HG03097 (cell line): ENCODE measurements around the gene TRIM63.

ENCODE experiments used
- ATAC-seq: cut with Tn5 transposase; IDR thresholded peaks from one replicate; pipeline ENCODE4 v1.9.1; 2021; ENCODE audit not compliant: unreplicated experiment, low FRiP score

TRIM63 gene

DNA sequence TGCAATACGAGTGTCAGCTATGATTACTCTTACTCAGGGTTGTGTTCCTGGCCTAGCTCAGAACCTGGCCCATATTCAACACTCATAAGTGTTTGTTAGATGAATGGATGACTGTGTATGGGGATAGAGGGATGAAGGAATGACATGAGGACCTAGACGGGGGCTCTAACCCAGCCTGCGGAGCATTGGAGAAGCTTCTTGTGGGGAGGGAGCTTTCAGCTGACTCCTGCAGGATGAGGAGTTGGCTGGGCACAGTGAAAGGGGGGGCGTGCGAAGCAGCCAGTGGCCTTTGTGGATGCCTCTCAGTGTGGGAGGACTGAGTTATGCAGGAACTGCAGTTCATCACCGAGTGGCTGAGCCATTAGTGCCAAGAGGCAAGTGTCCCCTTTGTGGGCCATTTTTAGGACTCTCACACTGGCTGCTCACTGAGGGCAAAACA lies 47.1 kb downstream of the TRIM63 start:
- no peak for ATAC-seq

DNA sequence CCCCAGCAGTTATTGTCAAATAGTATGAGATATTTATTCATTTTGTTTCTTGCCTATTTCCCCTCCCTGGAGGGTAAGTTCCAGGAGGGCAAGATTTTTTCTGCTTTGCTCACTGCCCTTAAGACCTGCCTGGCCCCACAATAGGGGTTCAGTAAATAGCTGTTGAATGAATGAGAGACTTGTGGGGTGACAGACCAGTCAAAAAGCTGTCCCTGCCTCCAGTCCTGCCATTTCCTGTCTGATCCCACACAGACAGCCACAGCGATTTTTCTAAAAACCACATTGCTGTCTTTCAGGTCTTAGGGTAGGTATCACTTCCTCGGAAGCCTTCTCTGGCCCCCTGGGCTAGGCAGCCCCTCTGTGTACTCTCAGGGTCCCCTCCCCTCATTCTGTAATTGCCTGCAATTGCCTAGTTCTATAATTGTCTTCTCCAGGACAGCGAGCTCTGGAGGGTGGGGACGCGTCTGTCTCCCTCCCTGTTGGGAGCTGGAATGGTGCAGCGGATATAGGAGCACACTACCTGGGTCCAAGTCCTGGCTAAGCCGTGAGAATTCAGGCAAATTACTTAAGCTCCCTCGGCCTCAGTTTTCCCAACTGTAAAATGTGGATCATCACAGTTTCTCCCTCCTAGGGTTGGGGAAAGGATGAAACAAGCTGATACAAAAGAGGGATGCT lies 47.7 kb downstream of the TRIM63 start:
- no peak for ATAC-seq

DNA sequence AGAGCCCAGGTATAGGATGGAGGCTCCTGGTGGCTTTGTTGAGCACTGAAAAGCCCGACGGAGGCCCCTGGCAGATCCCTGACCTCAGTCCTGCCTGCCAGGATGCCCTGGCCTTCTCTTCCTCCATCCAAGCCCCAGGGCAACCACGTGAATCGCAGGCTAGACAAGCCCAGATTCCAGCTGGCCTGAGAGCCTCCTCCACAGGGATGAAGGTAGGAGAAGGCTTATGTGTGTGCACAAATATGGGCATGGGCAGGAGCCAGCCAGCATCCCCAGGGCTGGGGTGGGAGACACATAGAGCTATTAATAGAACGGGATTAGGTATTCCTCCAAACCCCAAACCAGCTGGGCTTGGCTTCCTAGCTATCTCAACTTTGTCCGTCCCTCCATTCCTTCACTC lies 49.8 kb downstream of the TRIM63 start:
- ATAC-seq, result no peak

DNA sequence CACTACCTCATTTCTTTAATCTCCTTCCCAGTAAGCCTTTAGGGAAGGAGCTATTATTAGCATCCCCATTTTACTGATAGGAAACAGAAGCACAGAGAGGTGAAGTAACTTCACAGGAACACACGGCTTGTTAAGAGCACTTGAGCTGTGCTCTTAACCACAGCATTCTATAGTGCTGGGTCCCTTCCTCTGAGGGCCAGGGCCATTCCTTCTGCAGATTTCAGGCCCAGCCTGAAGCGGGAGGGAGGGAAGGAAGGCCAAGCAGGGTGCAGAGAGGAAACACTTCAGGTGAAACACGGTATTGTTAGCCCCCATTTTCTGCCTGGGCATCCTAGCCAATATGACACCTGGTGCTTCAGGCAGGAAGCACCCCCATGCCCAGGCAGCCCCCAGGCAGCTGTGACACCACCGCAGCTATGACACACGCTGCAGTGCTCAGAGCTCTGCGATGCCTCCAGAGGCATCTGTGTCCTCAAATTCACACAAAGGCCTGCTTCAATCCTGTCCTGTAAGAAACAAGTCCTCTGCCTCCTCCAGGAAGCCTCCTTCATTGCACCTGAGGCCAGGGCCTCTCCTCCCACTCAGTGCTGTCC lies 50.4 kb downstream of the TRIM63 start:
- ATAC-seq, result no peak

DNA sequence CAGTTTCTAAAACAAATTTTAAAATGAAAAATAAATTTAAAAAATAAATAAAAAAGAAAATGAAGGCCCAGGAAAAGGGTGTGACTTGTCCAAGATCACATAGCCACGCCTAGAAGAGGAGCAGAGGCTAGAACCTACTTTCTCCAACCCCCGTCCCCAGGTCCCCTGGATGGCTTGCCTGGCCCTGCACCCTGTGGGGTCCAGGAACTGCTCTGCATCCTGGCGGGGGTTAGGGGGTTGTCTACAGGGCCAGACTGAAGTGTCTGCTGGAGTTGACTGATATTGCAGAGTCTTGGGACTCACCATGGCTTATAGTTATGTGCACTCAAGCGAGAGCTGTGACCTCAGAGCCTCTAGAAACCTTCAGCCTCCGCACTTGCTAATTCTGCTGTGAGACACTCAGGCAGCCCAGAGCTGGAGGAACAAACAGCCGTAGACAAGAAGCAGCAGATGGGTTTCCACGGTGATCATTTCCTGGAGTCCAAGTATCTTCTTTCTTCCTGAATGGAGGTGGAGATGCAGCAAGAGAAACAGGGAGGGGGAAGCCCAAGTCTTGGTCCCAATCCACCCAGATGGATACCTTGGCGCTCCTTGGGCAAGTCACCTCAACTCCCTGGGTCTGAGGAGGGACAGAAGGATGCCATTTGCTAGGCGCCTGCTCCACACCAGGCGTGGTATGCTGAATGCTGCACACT lies 51.0 kb downstream of the TRIM63 start:
- ATAC-seq, result no peak

- ATAC-seq, result no peak
Observed at GRCh38 chr1:26015358-26015757, 52.1 kb downstream of the TRIM63 start.

DNA sequence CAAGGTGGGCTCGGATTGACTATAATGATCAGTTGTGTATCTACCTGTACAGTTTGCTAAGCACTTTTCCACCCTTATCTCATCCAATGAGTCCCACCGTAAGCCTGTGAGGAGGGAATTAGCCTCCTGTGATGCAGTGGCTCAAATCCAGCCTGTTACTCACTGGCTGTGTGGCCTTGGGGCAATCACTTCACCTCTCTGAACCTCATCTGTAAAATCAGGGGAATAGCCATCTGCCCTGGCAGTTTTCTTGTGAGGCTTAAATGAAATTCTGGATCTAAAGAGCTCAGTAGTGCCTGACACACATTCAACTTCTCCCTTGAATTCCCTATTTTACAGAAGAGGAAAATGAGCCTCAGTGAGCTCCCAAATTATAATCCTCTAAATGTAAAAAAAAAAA lies 53.3 kb downstream of the TRIM63 start:
- ATAC-seq, result no peak

DNA sequence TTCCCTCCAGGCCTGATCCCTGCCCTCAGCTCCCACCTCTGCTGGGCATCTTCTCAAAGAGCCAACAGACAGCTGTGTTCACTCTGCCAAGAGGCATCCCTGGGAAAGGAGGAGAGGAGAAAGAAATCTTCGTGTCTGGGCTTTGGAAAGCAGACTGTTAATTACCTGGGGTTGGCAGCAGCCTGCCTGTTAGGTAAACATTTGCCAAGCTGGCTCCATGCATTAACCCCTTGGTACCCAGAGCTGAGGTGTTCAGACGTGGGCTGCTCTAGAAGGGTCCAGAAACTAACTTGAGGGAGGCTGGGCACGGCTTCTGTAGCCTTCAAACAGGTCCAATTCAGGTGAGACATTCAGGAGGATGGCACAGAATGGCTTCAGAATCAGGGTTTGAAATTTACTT lies 54.6 kb downstream of the TRIM63 start:
- no peak for ATAC-seq

- ATAC-seq, result no peak
Observed at GRCh38 chr1:26010825-26011224, 56.6 kb downstream of the TRIM63 start.

DNA sequence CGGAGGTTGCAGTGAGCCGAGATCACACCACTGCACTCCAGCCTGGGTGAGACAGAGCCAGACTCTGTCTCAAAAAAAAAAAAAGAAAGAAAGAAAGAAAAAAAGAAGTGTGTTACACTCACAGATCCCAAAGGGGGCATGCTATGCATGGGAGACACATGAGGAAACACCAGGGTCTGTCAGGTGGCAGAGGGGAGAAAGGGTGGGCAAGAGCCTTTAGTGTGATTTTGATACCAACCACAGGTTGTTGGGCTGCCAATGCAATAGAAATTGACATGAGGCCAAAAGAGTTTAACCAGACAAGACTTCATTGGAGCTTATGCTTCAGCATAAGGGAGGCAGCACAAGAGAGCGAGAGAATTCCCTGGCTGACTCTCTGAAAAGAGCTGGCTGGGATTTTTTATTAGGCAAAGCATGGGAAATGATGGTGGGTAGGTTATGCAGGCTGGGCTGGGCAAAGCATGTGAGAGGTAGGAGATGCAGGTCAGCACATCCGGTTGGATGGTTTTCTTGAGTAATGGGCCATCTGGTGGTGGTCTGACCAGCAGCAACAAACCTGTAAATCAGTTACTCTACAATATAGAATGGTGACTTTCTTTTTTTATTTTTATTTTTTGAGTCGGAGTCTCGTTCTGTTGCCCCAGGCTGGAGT lies 57.5 kb downstream of the TRIM63 start:
- ATAC-seq, result no peak

- no peak for ATAC-seq
Observed at GRCh38 chr1:26006710-26007109, 60.7 kb downstream of the TRIM63 start.

DNA sequence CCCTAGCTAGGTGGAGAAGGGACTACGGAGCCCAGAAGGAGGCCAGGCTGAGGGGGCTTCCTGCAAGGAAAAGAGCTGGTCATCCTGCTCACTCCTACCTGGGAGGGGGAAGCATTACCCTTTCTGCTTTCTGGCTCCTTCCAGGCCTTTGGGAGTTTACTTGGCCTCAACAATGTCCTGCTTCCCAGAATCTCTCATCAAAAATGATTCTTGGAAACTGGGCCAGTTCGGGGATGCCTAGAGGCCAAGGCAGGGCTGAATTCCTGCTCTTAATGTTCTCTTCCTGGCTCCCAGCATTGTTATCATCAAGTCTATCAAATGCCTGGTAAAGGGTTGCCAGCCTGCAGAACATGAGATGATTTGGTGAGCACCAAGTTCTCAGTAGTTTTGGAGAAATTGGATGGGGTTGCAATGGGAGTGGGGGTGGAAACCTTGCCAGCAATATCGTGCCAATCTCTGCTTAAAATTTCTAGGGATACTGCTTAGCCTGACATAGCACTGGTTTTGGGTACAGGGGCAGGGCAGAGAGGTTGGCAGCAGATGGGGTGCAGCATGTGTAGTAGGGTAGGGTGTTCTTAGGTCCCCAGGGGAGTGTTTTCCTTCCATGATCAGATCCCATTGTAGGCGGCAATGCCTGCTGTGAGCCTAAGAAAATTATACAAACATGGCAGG lies 61.9 kb downstream of the TRIM63 start:
- no peak for ATAC-seq

GRCh38 chr1:26003756-26004155 lies 63.7 kb downstream of the TRIM63 start:
- no peak for ATAC-seq

GRCh38 chr1:26003262-26003661 lies 64.2 kb downstream of the TRIM63 start:
- ATAC-seq, result no peak
